GM10266 (cell line): Measurements from ENCODE around the gene ATG4A.

ENCODE experiments used
- DNase-seq: peaks from one replicate; pipeline ENCODE4 v3.0.0; 2012; ENCODE audit errors: extremely low spot score
- TF ChIP-seq, protein P1 (sequence below): IDR thresholded peaks from 2 replicates; pipeline ENCODE4 v1.5.1; 2012; ENCODE audit warnings: mild to moderate bottlenecking, low read depth; ENCODE audit not compliant: control insufficient read depth, insufficient read depth; ENCODE audit errors: missing control alignments

The ATG4A gene

DNA sequence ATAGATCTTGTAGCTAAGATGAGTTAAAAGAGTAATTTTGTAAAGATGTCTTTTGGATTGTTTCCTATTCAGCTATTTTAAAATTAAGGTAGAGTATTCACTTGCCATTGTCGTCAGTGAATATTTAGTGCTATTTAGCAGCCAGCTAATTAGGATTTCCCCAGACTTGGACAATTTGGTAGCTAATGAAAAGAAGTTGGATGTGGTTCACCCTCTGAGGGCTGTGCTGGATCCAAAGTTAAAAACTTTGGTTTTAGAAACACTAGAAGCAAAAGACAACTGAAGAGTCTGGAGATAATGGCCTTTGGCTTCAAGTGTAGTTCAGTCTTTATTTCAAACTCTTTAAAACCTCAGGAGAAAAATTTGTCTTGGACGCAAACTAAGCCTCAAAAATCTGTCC, 41.3 kb downstream of the ATG4A start:
- no peak for DNase-seq
- TF ChIP-seq, protein P1, sequence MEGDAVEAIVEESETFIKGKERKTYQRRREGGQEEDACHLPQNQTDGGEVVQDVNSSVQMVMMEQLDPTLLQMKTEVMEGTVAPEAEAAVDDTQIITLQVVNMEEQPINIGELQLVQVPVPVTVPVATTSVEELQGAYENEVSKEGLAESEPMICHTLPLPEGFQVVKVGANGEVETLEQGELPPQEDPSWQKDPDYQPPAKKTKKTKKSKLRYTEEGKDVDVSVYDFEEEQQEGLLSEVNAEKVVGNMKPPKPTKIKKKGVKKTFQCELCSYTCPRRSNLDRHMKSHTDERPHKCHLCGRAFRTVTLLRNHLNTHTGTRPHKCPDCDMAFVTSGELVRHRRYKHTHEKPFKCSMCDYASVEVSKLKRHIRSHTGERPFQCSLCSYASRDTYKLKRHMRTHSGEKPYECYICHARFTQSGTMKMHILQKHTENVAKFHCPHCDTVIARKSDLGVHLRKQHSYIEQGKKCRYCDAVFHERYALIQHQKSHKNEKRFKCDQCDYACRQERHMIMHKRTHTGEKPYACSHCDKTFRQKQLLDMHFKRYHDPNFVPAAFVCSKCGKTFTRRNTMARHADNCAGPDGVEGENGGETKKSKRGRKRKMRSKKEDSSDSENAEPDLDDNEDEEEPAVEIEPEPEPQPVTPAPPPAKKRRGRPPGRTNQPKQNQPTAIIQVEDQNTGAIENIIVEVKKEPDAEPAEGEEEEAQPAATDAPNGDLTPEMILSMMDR, result no peak

DNA sequence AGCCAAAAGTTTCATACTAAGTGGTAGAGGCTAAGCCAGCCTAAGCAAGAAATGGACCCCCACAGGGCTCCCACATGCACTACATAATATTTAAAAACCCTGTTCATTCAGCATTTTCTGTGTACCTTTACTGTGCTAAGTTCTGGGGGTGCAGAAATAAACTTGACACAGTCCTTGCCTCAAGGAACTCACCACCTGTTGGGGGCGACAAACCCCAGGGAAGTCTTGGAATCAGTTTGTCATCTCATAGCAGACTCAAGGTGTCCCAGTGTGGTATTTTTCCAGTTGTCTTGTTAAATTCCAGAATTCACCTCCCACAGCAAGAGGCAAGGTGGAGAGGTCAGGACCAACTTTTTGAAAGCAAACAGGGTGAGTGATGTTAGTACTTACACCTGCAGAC, 43.1 kb downstream of the ATG4A start:
- TF ChIP-seq, protein P1, result no peak
- DNase-seq, result no peak

- TF ChIP-seq, protein P1, result peak; percentile 42
- peak; percentile 4 for DNase-seq
Observed at GRCh38 chrX:108138814-108139702, 47.5 kb downstream of the ATG4A start.

GRCh38 chrX:108148524-108148923, 56.9 kb downstream of the ATG4A start:
- DNase-seq, result no peak
- TF ChIP-seq, protein P1, result no peak

DNA sequence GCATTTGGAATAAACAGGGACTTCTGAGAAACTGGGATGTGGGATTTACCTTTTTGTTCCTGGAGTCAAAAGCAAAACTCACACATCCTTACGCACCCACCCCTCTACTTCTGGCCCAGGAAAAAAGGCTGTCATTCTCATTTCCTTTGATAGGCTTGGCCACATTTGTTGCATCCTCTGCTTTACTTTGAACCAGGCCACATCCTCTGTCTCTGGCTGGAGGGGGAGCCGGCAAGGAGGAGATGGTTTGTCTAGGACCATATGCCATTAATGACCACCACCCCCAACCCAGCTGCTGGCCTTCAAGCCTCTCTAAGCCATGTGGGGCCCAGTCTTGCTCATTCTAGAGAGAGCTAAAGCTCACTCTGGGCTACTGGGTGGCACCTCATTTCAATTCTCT, 64.5 kb downstream of the ATG4A start:
- no peak for DNase-seq
- TF ChIP-seq, protein P1, result no peak

- DNase-seq, result no peak
Observed at GRCh38 chrX:108156934-108157466, 65.4 kb downstream of the ATG4A start.

GRCh38 chrX:108157628-108158027, 66.0 kb downstream of the ATG4A start:
- TF ChIP-seq, protein P1, result no peak
- DNase-seq, result no peak

More at GRCh38 chrX:108156934-108157466, 65.4 kb downstream of the ATG4A start:
- TF ChIP-seq, protein P1, result no peak
